PC-9 (cell line): ENCODE data around the gene PLXDC1. TPM values are rescaled to one million over a fixed set of nuclear protein-coding genes. Genes with fewer than 3 reads are reported as not detected.

Source experiments
- BruUV-seq: library from RNA; stranded (reverse); fragments of 400-500 nt; replicated peaks from 2 replicates; lab custom pipeline; 2021; lab: Mats Ljungman, UMichigan
- CTCF ChIA-PET: fragments of 300-600 bp; sonication (Branson Sonifier 250); formaldehyde crosslinking; loops from one replicate; lab custom pipeline; 2022; ENCODE audit warnings: antibody characterized with exemption; lab: Charles Lee
- POLR2A ChIA-PET: fragments of 300-600 bp; sonication (Branson Sonifier 250); formaldehyde crosslinking; loops from one replicate; lab custom pipeline; 2022; ENCODE audit warnings: antibody characterized with exemption; ENCODE audit not compliant: unreplicated experiment; lab: Charles Lee
- DNase-seq, 2 experiments: peaks; one replicate each; pipeline versions ENCODE4 v3.0.0 to v3.0.0-alpha.2; 2015 to 2022; ENCODE audit warnings: mixed read lengths in 1 of 2
- H2AFZ ChIP-seq: fragments of 200-600 bp; sonication (generic); 2 replicates; pipeline ENCODE4 v1.8.1; 2017; ENCODE audit warnings: antibody characterized with exemption
- H3F3A ChIP-seq: fragments of 200-600 bp; sonication (generic); 2 replicates; pipeline ENCODE4 v1.8.1; 2017; ENCODE audit warnings: antibody characterized with exemption, mild to moderate bottlenecking, low read depth; ENCODE audit not compliant: insufficient read depth
- H3K27ac ChIP-seq: fragments of 200-600 bp; sonication (generic); 2 replicates; pipeline ENCODE4 v1.6.1; 2016; ENCODE audit warnings: mixed run types
- H3K27me3 ChIP-seq: fragments of 200-600 bp; sonication (generic); 2 replicates; pipeline ENCODE4 v1.6.1; 2016; ENCODE audit warnings: low read depth, mixed run types; ENCODE audit not compliant: insufficient read depth
- H3K36me3 ChIP-seq: fragments of 200-600 bp; sonication (generic); 2 replicates; pipeline ENCODE4 v1.6.1; 2016; ENCODE audit warnings: low read depth, mixed run types
- H3K4me1 ChIP-seq: fragments of 200-600 bp; sonication (generic); replicated peaks from 2 replicates; pipeline ENCODE4 v1.6.1; 2016; ENCODE audit warnings: mixed run types; ENCODE audit not compliant: insufficient read depth
- H3K4me2 ChIP-seq: fragments of 200-600 bp; sonication (generic); 2 replicates; pipeline ENCODE4 v1.6.1; 2017; ENCODE audit warnings: mixed run types
- H3K4me3 ChIP-seq: fragments of 200-600 bp; sonication (generic); 2 replicates; pipeline ENCODE4 v1.6.1; 2016; ENCODE audit warnings: mixed run types
- H3K79me2 ChIP-seq: fragments of 200-600 bp; sonication (generic); 2 replicates; pipeline ENCODE4 v1.6.1; 2017; ENCODE audit warnings: low read depth, mixed run types
- H3K9me2 ChIP-seq: fragments of 200-600 bp; sonication (generic); 2 replicates; pipeline ENCODE4 v1.8.1; 2017; ENCODE audit warnings: mild to moderate bottlenecking; ENCODE audit not compliant: insufficient read depth
- H3K9me3 ChIP-seq: fragments of 200-600 bp; sonication (generic); 2 replicates; pipeline ENCODE4 v1.8.1; 2016; ENCODE audit warnings: low read depth; ENCODE audit not compliant: insufficient read depth
- H4K20me1 ChIP-seq: fragments of 200-600 bp; sonication (generic); 2 replicates; pipeline ENCODE4 v1.8.1; 2017; ENCODE audit not compliant: insufficient read depth
- CTCF ChIP-seq: fragments of 200-600 bp; sonication (generic); conservative IDR thresholded peaks from 2 replicates; pipeline ENCODE4 v1.6.1; 2017; ENCODE audit warnings: mixed run types, antibody characterized with exemption, mild to moderate bottlenecking, moderate library complexity
- EZH2 ChIP-seq: fragments of 200-600 bp; sonication (generic); IDR thresholded peaks from 2 replicates; pipeline ENCODE4 v1.8.0; 2017; ENCODE audit warnings: antibody characterized with exemption, low read depth
- intact Hi-C: fragments of 100-400 bp; cut with micrococcal nuclease; formaldehyde crosslinking; loops from one replicate; pipeline ENCODE4 v1.10.0; 2022; ENCODE audit not compliant: unreplicated experiment
- total RNA-seq: library from RNA; stranded (reverse); gene quantifications from 2 replicates; pipeline ENCODE4 v1.2.3, GENCODE V29; 2021

The PLXDC1 gene
- total RNA-seq, 1 experiment from 2014 or later: 2.5 TPM

- CTCF ChIA-PET: interaction anchor here (0.6 to 2.0 kb wide), 3 partner anchors 36 to 152 kb away, joined by 4 to 6 read pairs (median 4); no protein-coding TSS in a partner anchor
- Histone ChIP-seq H3K36me3 (peaks cover 13% of the 10 kb centered on the region), H3K27ac (no peak overlapping the region), H2AFZ (peak overlapping the region; percentile 91), H3K79me2 (peaks cover 33% of the 10 kb centered on the region), H4K20me1 (peaks cover 8% of the 10 kb centered on the region), H3K9me2 (no peaks in the 10 kb centered on the region), H3F3A (peaks cover 39% of the 10 kb centered on the region), H3K4me2 (peak overlapping the region; percentile 90), H3K4me1 (peaks cover 26% of the 10 kb centered on the region), H3K4me3 (peak overlapping the region; percentile 92), H3K27me3 (no peaks in the 10 kb centered on the region), H3K9me3 (no peaks in the 10 kb centered on the region)
- DNase-seq: peak in 1 of 2 experiments; percentile 64
- POLR2A ChIA-PET: no interaction called here
- intact Hi-C loops: no loop called here
- no peak for TF ChIP-seq CTCF
- TF ChIP-seq EZH2: no peak
- BruUV-seq: no TSS peak
These were observed 45.4 kb upstream of the PLXDC1 start for GRCh38 chr17:39196808-39197291.

- Histone ChIP-seq H2AFZ (no peak overlapping the region), H3K27ac (no peak overlapping the region), H3K79me2 (peaks cover 28% of the 10 kb centered on the region), H3K9me3 (no peaks in the 10 kb centered on the region), H3K4me1 (peaks cover 21% of the 10 kb centered on the region), H3K4me2 (peak overlapping the region; percentile 90), H3K27me3 (no peaks in the 10 kb centered on the region), H3F3A (peaks cover 34% of the 10 kb centered on the region), H3K36me3 (peaks cover 8% of the 10 kb centered on the region), H4K20me1 (0 out of 2 replicates have a peak, but pooled peaks cover 2% of the 10 kb centered on the region), H3K9me2 (no peaks in the 10 kb centered on the region), H3K4me3 (peak overlapping the region; percentile 92; the same call in 1 of the 2 replicates)
- POLR2A ChIA-PET: interaction anchor here (0.6 kb wide), 1 partner anchor 1463 kb away, joined by 3 read pairs; no protein-coding TSS in a partner anchor
- CTCF ChIA-PET: interaction anchor here (2.0 kb wide), 1 partner anchor 43 kb away, joined by 4 read pairs; no protein-coding TSS in a partner anchor
- intact Hi-C loops: no loop called here
- DNase-seq: no peak
- TF ChIP-seq CTCF (no peak), EZH2 (no peak)
- BruUV-seq: TSS peak; percentile 22
These were observed 44.9 kb upstream of the PLXDC1 start for GRCh38 chr17:39196241-39196807.

- peak in 1 of 2 experiments; percentile 54 for DNase-seq
- Histone ChIP-seq H3K79me2 (peaks cover 21% of the 10 kb centered on the region), H4K20me1 (no peaks in the 10 kb centered on the region), H3F3A (peaks cover 27% of the 10 kb centered on the region), H3K27ac (no peak overlapping the region), H3K9me2 (no peaks in the 10 kb centered on the region), H3K4me3 (no peak overlapping the region), H3K36me3 (peaks cover 1% of the 10 kb centered on the region), H2AFZ (no peak overlapping the region), H3K4me2 (peak overlapping the region; percentile 90), H3K27me3 (no peaks in the 10 kb centered on the region), H3K4me1 (peaks cover 17% of the 10 kb centered on the region), H3K9me3 (no peaks in the 10 kb centered on the region)
- BruUV-seq: no TSS peak
- no peak for TF ChIP-seq EZH2
- TF ChIP-seq CTCF: no peak
- intact Hi-C loops: no loop called here
- ChIA-PET POLR2A (interaction anchor here (0.6 to 0.7 kb wide), 2 partner anchors 212 to 1463 kb away, joined by 3 to 5 read pairs; no protein-coding TSS in a partner anchor), CTCF (interaction anchor here (2.0 kb wide), 1 partner anchor 42 kb away, joined by 4 read pairs; no protein-coding TSS in a partner anchor)
These were observed 44.2 kb upstream of the PLXDC1 start for GRCh38 chr17:39195568-39196160.
